Activated CD4-positive, alpha-beta T cell treated with anti-CD3 and anti-CD28 coated beads for 24 hours (primary cell): Measurements from ENCODE around the gene ADAMTSL1.

ENCODE experiments used
- DNase-seq, 2 donors: peaks; one replicate each; pipeline ENCODE4 v3.0.0-alpha.2; 2020; ENCODE audit warnings: low read depth in 2 of 2

ADAMTSL1 gene

GRCh38 chr9:18776836-18777820, 303.2 kb downstream of the ADAMTSL1 start:
- no peak for DNase-seq

GRCh38 chr9:18778147-18778546, 304.2 kb downstream of the ADAMTSL1 start:
- no peak for DNase-seq

- DNase-seq = no peak
Observed at GRCh38 chr9:18778846-18779245, 304.9 kb downstream of the ADAMTSL1 start.

- no peak for DNase-seq
Observed at GRCh38 chr9:18783909-18784308, 310.0 kb downstream of the ADAMTSL1 start.

GRCh38 chr9:18785604-18786003, 311.7 kb downstream of the ADAMTSL1 start:
- no peak for DNase-seq

GRCh38 chr9:18786196-18786595, 312.2 kb downstream of the ADAMTSL1 start:
- no peak for DNase-seq

- no peak for DNase-seq
Observed at GRCh38 chr9:18786911-18787650, 313.1 kb downstream of the ADAMTSL1 start.

GRCh38 chr9:18788256-18788655, 314.3 kb downstream of the ADAMTSL1 start:
- no peak for DNase-seq

- no peak for DNase-seq
Observed at GRCh38 chr9:18791074-18791473, 317.1 kb downstream of the ADAMTSL1 start.

GRCh38 chr9:18793122-18793521, 319.2 kb downstream of the ADAMTSL1 start:
- DNase-seq = no peak

- DNase-seq = no peak
Observed at GRCh38 chr9:18795947-18796671, 322.2 kb downstream of the ADAMTSL1 start.

- DNase-seq = no peak
Observed at GRCh38 chr9:18796696-18797270, 322.8 kb downstream of the ADAMTSL1 start.

- no peak for DNase-seq
Observed at GRCh38 chr9:18798106-18798505, 324.2 kb downstream of the ADAMTSL1 start.

GRCh38 chr9:18798508-18799290, 324.7 kb downstream of the ADAMTSL1 start:
- no peak for DNase-seq

- DNase-seq = no peak
Observed at GRCh38 chr9:18799428-18799827, 325.5 kb downstream of the ADAMTSL1 start.

GRCh38 chr9:18800579-18800978, 326.6 kb downstream of the ADAMTSL1 start:
- no peak for DNase-seq

- no peak for DNase-seq
Observed at GRCh38 chr9:18805386-18805785, 331.4 kb downstream of the ADAMTSL1 start.

GRCh38 chr9:18806232-18807080, 332.5 kb downstream of the ADAMTSL1 start:
- no peak for DNase-seq

GRCh38 chr9:18810581-18810980, 336.6 kb downstream of the ADAMTSL1 start:
- no peak for DNase-seq

GRCh38 chr9:18811171-18811570, 337.2 kb downstream of the ADAMTSL1 start:
- DNase-seq = no peak
